Type B pancreatic cell (in vitro differentiated cells): ENCODE data around the gene PES1. TPM values are rescaled to one million over a fixed set of nuclear protein-coding genes. Genes with fewer than 3 reads are reported as not detected.
A peak's percentile ranks its signal among the peaks of the same experiment; 100 is the strongest.
"Not testable (repeated sequence)": the region's sequence is repeated elsewhere in the genome, so short reads cannot be mapped to it uniquely, and the experiment has no call there.

Experiments used
- DNase-seq: peaks from one replicate; pipeline ENCODE4 v3.0.0; 2021; ENCODE audit warnings: mixed read lengths; ENCODE audit not compliant: unreplicated experiment; ENCODE audit errors: extremely low spot score
- H3K27ac Mint-ChIP-seq: 2 replicates; pipeline ENCODE4 v1.8.0; 2021; ENCODE audit warnings: mild to moderate bottlenecking, mixed read lengths
- H3K27me3 Mint-ChIP-seq: 2 replicates; pipeline ENCODE4 v1.8.0; 2021; ENCODE audit warnings: mixed read lengths
- H3K36me3 Mint-ChIP-seq: 2 replicates; pipeline ENCODE4 v1.8.0; 2021; ENCODE audit warnings: mixed read lengths
- H3K4me1 Mint-ChIP-seq: one replicate; pipeline ENCODE4 v1.8.0; 2021; ENCODE audit warnings: mixed read lengths; ENCODE audit not compliant: unreplicated experiment
- H3K4me3 Mint-ChIP-seq: 2 replicates; pipeline ENCODE4 v1.8.0; 2021; ENCODE audit warnings: mild to moderate bottlenecking, mixed read lengths
- H3K9me3 Mint-ChIP-seq: 2 replicates; pipeline ENCODE4 v1.8.0; 2021; ENCODE audit warnings: mixed read lengths
- CTCF ChIP-seq: fragments of 200-600 bp; sonication (generic); conservative IDR thresholded peaks from 2 replicates; pipeline ENCODE4 v1.5.0; 2021; ENCODE audit warnings: antibody characterized with exemption, mild to moderate bottlenecking
- total RNA-seq: library from RNA; stranded (reverse); gene quantifications from 2 replicates; pipeline ENCODE4 v1.2.1, GENCODE V29; 2021; ENCODE audit warnings: low replicate concordance

Gene PES1
- total RNA-seq, 1 donor from 2014 or later = 77.0 TPM

GRCh38 chr22:30542811-30543188, 48.9 kb downstream of the PES1 start:
- H3K36me3 Mint-ChIP-seq = no peaks in the 10 kb centered on the region

GRCh38 chr22:30541961-30542810, 49.5 kb downstream of the PES1 start:
- no peak for TF ChIP-seq CTCF
- Mint-ChIP-seq H3K36me3 (no peaks in the 10 kb centered on the region), H3K27ac (no peak overlapping the region), H3K9me3 (no peaks in the 10 kb centered on the region), H3K27me3 (peaks cover 29% of the 10 kb centered on the region), H3K4me3 (peak overlapping the region; percentile 83), H3K4me1 (peaks cover 5% of the 10 kb centered on the region)
- DNase-seq = no peak

More at GRCh38 chr22:30542811-30543188, 48.9 kb downstream of the PES1 start:
- Mint-ChIP-seq H3K4me3 (peak overlapping the region; percentile 83), H3K27me3 (peaks cover 31% of the 10 kb centered on the region), H3K4me1 (peaks cover 5% of the 10 kb centered on the region), H3K27ac (no peak overlapping the region), H3K9me3 (no peaks in the 10 kb centered on the region)
- no peak for TF ChIP-seq CTCF
- no peak for DNase-seq

- H3K36me3 Mint-ChIP-seq, H3K4me1 Mint-ChIP-seq, DNase-seq, H3K27ac Mint-ChIP-seq, H3K9me3 Mint-ChIP-seq: not testable (repeated sequence)
- peak overlapping the region; percentile 83 for H3K4me3 Mint-ChIP-seq
- peaks cover 25% of the 10 kb centered on the region for H3K27me3 Mint-ChIP-seq
Observed at GRCh38 chr22:30541511-30541910, 50.2 kb downstream of the PES1 start.

- H3K9me3 Mint-ChIP-seq = no peaks in the 10 kb centered on the region
- peaks cover 19% of the 10 kb centered on the region for H3K27me3 Mint-ChIP-seq
- no peak for TF ChIP-seq CTCF
- peaks cover 5% of the 10 kb centered on the region for H3K4me1 Mint-ChIP-seq
- no peak overlapping the region for H3K4me3 Mint-ChIP-seq
- no peak overlapping the region for H3K27ac Mint-ChIP-seq
- no peaks in the 10 kb centered on the region for H3K36me3 Mint-ChIP-seq
- no peak for DNase-seq
Observed at GRCh38 chr22:30539368-30539767, 52.3 kb downstream of the PES1 start.

GRCh38 chr22:30538280-30538679, 53.4 kb downstream of the PES1 start:
- Mint-ChIP-seq H3K4me1 (peaks cover 5% of the 10 kb centered on the region), H3K27ac (no peak overlapping the region), H3K9me3 (no peaks in the 10 kb centered on the region), H3K4me3 (no peak overlapping the region), H3K27me3 (peaks cover 13% of the 10 kb centered on the region), H3K36me3 (peaks cover 4% of the 10 kb centered on the region)
- no peak for TF ChIP-seq CTCF
- DNase-seq = no peak

GRCh38 chr22:30537083-30537731, 54.5 kb downstream of the PES1 start:
- H3K9me3 Mint-ChIP-seq = no peaks in the 10 kb centered on the region

More at GRCh38 chr22:30537083-30537731, 54.5 kb downstream of the PES1 start:
- DNase-seq = no peak
- H3K27ac Mint-ChIP-seq = no peak overlapping the region
- H3K27me3 Mint-ChIP-seq = peaks cover 5% of the 10 kb centered on the region
- H3K36me3 Mint-ChIP-seq = peaks cover 4% of the 10 kb centered on the region
- no peak overlapping the region for H3K4me3 Mint-ChIP-seq
- TF ChIP-seq CTCF = no peak
- no peaks in the 10 kb centered on the region for H3K4me1 Mint-ChIP-seq
